ENCODE data around the gene ARPC4.

Gene ARPC4

GRCh38 chr3:9809615-9810432 is 16.9 kb downstream of the ARPC4 start, which contains the start of gene TTLL3:
Gene TTLL3 (plus strand): TSS chr3:9810262. CDS start chr3:9810662, 400 bp downstream.
- H3K36me3 ChIP-seq (ENCODE audit: insufficient read depth, low read length), result peaks cover 51% of the 10 kb centered on the region
- peak within 1 kb of the TSS; percentile 79 for H3K4me2 ChIP-seq (ENCODE audit: low read length)
- H2AFZ ChIP-seq (ENCODE audit: low read length), result peak within 1 kb of the TSS; percentile 5; the same call in 1 of the 2 replicates
- H3K4me3 ChIP-seq (ENCODE audit: low read depth, low read length, poor library complexity, severe bottlenecking), result peak within 1 kb of the TSS; percentile 62
- H3K4me1 ChIP-seq (ENCODE audit: insufficient read depth, low read length, severe bottlenecking), result peaks cover 21% of the 10 kb centered on the region
- TF ChIP-seq EZH2 (IDR thresholded peaks at IDR 0.05; ENCODE audit: borderline replicate concordance, low read length) (no peak), CTCF (IDR thresholded peaks at IDR 0.05; ENCODE audit: low read length) (no peak)
- peaks cover 4% of the 10 kb centered on the region; the same call in 1 of the 2 replicates for H3F3A ChIP-seq (ENCODE audit: insufficient read depth, low read length)
- peak within 1 kb of the TSS; percentile 78 for H3K9ac ChIP-seq (ENCODE audit: low read length)
- no peaks in the 10 kb centered on the region for H3K9me2 ChIP-seq (ENCODE audit: low read depth, low read length)
- H3K27ac ChIP-seq (ENCODE audit: low read depth, low read length, poor library complexity, severe bottlenecking), result peak within 1 kb of the TSS; percentile 76
- no peaks in the 10 kb centered on the region for H4K20me1 ChIP-seq (ENCODE audit: insufficient read depth, low read length)
- no peaks in the 10 kb centered on the region for H3K27me3 ChIP-seq (ENCODE audit: insufficient read depth, low read length)
- no peaks in the 10 kb centered on the region for H3K79me2 ChIP-seq (ENCODE audit: insufficient read depth, low read length)
- no peaks in the 10 kb centered on the region for H3K9me3 ChIP-seq (ENCODE audit: low read length)

- peak overlapping the region; percentile 79 for H3K4me2 ChIP-seq (ENCODE audit: low read length)
- peak overlapping the region; percentile 62 for H3K4me3 ChIP-seq (ENCODE audit: low read depth, low read length, poor library complexity, severe bottlenecking)
- H3K9me2 ChIP-seq (ENCODE audit: low read depth, low read length), result no peaks in the 10 kb centered on the region
- H4K20me1 ChIP-seq (ENCODE audit: insufficient read depth, low read length), result no peaks in the 10 kb centered on the region
- peaks cover 21% of the 10 kb centered on the region for H3K4me1 ChIP-seq (ENCODE audit: insufficient read depth, low read length, severe bottlenecking)
- no peaks in the 10 kb centered on the region for H3K9me3 ChIP-seq (ENCODE audit: low read length)
- no peaks in the 10 kb centered on the region for H3K79me2 ChIP-seq (ENCODE audit: insufficient read depth, low read length)
- no peak for TF ChIP-seq CTCF (IDR thresholded peaks at IDR 0.05; ENCODE audit: low read length)
- no peak for TF ChIP-seq EZH2 (IDR thresholded peaks at IDR 0.05; ENCODE audit: borderline replicate concordance, low read length)
- peaks cover 45% of the 10 kb centered on the region for H3K36me3 ChIP-seq (ENCODE audit: insufficient read depth, low read length)
- H3K27ac ChIP-seq (ENCODE audit: low read depth, low read length, poor library complexity, severe bottlenecking), result no peak overlapping the region
- no peaks in the 10 kb centered on the region for H3K27me3 ChIP-seq (ENCODE audit: insufficient read depth, low read length)
- no peak overlapping the region for H2AFZ ChIP-seq (ENCODE audit: low read length)
- peak overlapping the region; percentile 78; the same call in 1 of the 2 replicates for H3K9ac ChIP-seq (ENCODE audit: low read length)
- peaks cover 4% of the 10 kb centered on the region; the same call in 1 of the 2 replicates for H3F3A ChIP-seq (ENCODE audit: insufficient read depth, low read length)
Measured at GRCh38 chr3:9810433-9810770, 17.5 kb downstream of the ARPC4 start.

- Histone ChIP-seq H3K36me3 (ENCODE audit: insufficient read depth, low read length) (peaks cover 41% of the 10 kb centered on the region), H3K9ac (ENCODE audit: low read length) (no peak overlapping the region), H4K20me1 (ENCODE audit: insufficient read depth, low read length) (no peaks in the 10 kb centered on the region), H3K79me2 (ENCODE audit: insufficient read depth, low read length) (no peaks in the 10 kb centered on the region), H3F3A (ENCODE audit: insufficient read depth, low read length) (peaks cover 4% of the 10 kb centered on the region; the same call in 1 of the 2 replicates), H3K9me2 (ENCODE audit: low read depth, low read length) (no peaks in the 10 kb centered on the region), H3K9me3 (ENCODE audit: low read length) (no peaks in the 10 kb centered on the region), H3K27ac (ENCODE audit: low read depth, low read length, poor library complexity, severe bottlenecking) (no peak overlapping the region), H2AFZ (ENCODE audit: low read length) (no peak overlapping the region), H3K4me1 (ENCODE audit: insufficient read depth, low read length, severe bottlenecking) (peaks cover 21% of the 10 kb centered on the region), H3K4me3 (ENCODE audit: low read depth, low read length, poor library complexity, severe bottlenecking) (no peak overlapping the region), H3K4me2 (ENCODE audit: low read length) (no peak overlapping the region), H3K27me3 (ENCODE audit: insufficient read depth, low read length) (no peaks in the 10 kb centered on the region)
- no peak for TF ChIP-seq EZH2 (IDR thresholded peaks at IDR 0.05; ENCODE audit: borderline replicate concordance, low read length)
- TF ChIP-seq CTCF (IDR thresholded peaks at IDR 0.05; ENCODE audit: low read length), result no peak
Measured at GRCh38 chr3:9810846-9811245, 18.0 kb downstream of the ARPC4 start.
